Islet precursor cell (in vitro differentiated cells): ENCODE results near the gene NTF4.

Source experiments
- DNase-seq: peaks from one replicate; pipeline ENCODE4 v3.0.0-alpha.2; 2018

NTF4 gene

GRCh38 chr19:49019242-49019932 lies 45.2 kb downstream of the NTF4 start:
- peak; percentile 79 for DNase-seq

DNA sequence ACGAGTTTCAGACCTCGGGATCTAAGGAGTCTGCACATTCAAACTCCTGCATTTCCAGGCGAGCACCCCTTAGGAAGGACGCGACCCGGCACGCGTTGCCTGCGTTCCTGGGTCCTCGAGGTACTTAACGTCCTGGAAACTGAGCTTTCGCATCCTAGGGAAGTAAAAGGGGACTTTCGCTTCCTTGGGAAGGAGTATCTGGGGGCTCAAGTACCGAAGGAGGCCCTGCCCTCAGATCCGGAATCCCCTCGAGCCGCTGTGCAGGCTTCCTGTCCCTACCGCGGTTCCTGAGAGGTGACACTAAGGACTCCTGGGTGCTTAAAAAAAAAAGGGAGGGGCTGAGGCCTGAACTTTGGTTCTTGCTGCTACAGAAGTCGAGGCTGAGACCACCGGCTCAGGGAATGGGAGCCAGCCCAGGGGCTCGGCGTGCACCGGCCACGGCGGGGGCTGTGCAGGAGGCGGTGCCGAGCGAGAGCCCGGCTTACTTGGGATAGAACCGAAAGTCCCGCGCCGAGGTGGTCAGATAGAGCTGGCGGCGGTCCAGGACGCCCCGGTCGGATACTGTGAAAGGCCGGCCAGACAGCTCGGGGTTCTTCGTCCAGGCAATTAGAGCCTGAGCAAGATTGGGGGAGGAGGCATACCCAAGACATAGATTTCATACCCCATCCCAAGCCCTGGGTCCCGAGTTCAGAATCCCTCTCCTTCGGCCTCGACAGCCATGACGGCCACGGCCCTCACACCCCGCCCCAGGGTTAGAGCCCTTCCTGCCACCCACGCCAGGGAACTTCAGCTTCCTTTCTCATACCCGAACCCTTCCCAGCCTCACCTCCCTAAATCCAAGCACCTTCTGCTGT lies 46.0 kb downstream of the NTF4 start:
- peak; percentile 51 for DNase-seq

- DNase-seq, result peak; percentile 89
Observed at GRCh38 chr19:49017666-49018351, 46.8 kb downstream of the NTF4 start.

DNA sequence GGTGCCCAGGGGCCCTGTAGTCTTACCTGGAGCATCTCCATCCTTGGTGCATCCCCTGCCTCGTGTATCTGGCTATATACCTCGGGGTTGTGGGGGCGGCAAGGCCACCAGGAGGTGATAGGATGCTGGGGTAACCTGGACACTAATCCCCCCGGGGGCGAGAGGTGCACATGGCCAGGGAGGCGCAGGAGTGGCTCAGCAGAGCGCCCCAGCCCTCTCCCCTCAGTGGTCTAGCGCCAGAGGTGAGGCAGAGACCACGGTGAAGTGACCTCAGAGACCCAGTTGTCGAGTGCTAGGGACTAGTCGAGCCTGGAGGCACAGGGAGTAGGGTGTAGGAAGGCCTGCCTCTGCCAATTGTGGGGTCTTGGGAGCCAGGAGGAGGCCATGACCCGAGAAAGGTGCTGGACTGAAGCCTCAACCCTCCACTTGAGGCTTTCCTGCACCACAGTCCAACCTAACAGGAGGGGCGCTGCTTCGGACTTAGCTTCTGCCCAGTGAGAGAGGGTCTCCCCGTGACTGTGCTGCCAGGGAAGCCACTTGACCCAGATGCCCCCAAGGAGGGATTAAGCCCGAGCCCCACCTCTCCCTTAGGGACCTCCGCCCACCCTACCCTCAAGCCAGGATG lies 47.5 kb downstream of the NTF4 start, which contains the start of gene LHB:
LHB (minus strand) TSS at position 51 of the 625 bp plus-strand sequence; CDS start at position 41, 10 bp downstream.
- DNase-seq, result no peak

- peak; percentile 14 for DNase-seq
Observed at GRCh38 chr19:49016067-49016839, 48.4 kb downstream of the NTF4 start.

DNA sequence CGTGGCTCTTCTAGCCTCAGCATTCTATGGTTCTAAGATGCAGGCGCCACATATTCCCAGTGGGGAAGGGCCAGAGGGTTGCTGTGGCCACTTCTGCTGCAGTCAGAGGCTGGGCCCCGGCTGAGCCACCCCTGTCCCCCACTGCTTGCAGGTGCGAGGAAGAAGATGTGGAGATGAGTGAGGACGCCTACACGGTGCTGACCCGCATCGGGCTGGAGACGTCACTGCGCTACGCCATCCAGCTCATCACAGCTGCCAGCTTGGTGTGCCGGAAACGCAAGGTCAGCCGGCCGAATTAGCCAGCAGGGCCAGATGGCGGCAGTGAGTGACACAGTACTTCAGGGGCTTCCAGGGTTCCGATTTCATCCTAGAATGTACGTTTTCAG lies 49.8 kb downstream of the NTF4 start:
- peak; percentile 48 for DNase-seq

- DNase-seq, result peak; percentile 61
Observed at GRCh38 chr19:49014123-49014869, 50.3 kb downstream of the NTF4 start.

GRCh38 chr19:49011194-49011593 lies 53.4 kb downstream of the NTF4 start:
- DNase-seq, result no peak
